Measurements from ENCODE around the gene CCDC102A.

DNA sequence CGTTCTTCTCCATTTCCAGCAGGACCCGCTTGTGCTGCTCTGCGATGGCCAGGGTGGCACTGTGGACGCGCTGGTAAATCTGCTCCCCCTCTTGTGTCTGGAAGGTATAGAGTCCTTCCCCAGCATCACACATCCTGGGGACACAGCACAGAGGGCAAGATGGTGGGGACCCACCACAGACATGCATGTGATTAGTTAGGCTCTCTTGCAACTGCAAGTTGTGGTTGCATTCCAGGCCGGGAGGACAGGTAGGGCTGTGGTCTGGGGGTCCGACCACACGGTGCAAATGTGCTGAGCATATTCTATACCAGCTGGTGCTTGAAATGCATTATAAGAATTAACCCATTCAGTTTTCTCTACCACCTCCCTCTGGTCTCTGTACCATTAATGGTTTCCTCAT is 62.5 kb downstream of the CCDC102A start:
- TF ChIP-seq YY1 (IDR thresholded peaks at IDR 0.05; ENCODE audit: insufficient read depth, insufficient read length), result no peak
- TF ChIP-seq ZNF274 (IDR thresholded peaks at IDR 0.05; ENCODE audit: low read depth, low read length), result no peak
- TF ChIP-seq SUZ12 (IDR thresholded peaks at IDR 0.05; ENCODE audit: extremely low read depth, insufficient read depth, insufficient read length), result no peak

Measured in NT2/D1 (cell line).